Measurements from ENCODE around the gene DOCK1. TPM values are rescaled to one million over a fixed set of nuclear protein-coding genes. Genes with fewer than 3 reads are reported as not detected.
A peak's percentile ranks its signal among the peaks of the same experiment; 100 is the strongest.
"Not testable (repeated sequence)": the region's sequence is repeated elsewhere in the genome, so short reads cannot be mapped to it uniquely, and the experiment has no call there.

The DOCK1 gene
- total and polyA plus RNA-seq, 4 donors: 10.9 to 82.6 (median 43.3) TPM

GRCh38 chr10:127293640-127294039 lies 388.4 kb downstream of the DOCK1 start:
- ATAC-seq (ENCODE audit: low FRiP score): peak; percentile 11
- intact Hi-C loops (cut with DNase I): no loop called here

DNA sequence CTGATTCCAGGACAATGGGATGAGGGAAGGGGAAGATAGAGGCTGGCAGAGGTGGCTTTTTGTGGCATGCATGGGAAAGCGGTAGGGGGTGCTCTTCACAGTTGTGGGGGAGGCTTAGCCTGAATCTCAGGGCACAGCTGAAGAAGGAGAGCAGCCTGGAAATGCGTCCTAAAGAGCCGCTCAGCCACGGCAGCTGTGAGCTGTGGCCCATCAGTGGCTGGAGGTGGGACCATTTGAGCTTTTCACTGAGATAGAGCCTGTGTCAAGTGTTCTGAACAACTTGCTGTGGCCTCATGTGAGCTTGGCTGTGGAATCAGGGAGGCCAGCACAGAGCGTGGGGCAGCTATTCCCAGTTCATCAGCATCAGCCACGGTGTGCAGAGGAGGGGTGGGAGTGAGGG lies 391.5 kb downstream of the DOCK1 start:
- Histone ChIP-seq H3K4me3 (ENCODE audit: low read length in 2 of 2) (no peak overlapping the region), H3K4me1 (ENCODE audit: control insufficient read depth in 1 of 2, insufficient read depth in 2 of 2, low read length in 2 of 2) (no peaks in the 10 kb centered on the region), H3K27ac (ENCODE audit: low read depth in 1 of 2, low read length in 2 of 2) (no peak overlapping the region), H3K36me3 (ENCODE audit: control insufficient read depth in 1 of 2, insufficient read depth in 2 of 2, low read length in 1 of 2) (no peaks in the 10 kb centered on the region), H3K27me3 (ENCODE audit: control insufficient read depth in 1 of 2, insufficient read depth in 2 of 2, low read length in 1 of 2) (no peaks in the 10 kb centered on the region), H3K9me3 (ENCODE audit: control insufficient read depth, low read length) (no peaks in the 10 kb centered on the region)
- no peak for ATAC-seq (ENCODE audit: low FRiP score)
- intact Hi-C loops (cut with DNase I): no loop called here
- 95% methylated on average over 6 of the region's 6 CpGs for WGBS, 2 donors
- DNase-seq: no peak

More at GRCh38 chr10:127293640-127294039, 388.4 kb downstream of the DOCK1 start:
- Histone ChIP-seq H3K4me3 (ENCODE audit: low read length in 2 of 2) (no peak overlapping the region), H3K36me3 (ENCODE audit: control insufficient read depth in 1 of 2, insufficient read depth in 2 of 2, low read length in 1 of 2) (no peaks in the 10 kb centered on the region), H3K27ac (ENCODE audit: low read depth in 1 of 2, low read length in 2 of 2) (no peak overlapping the region), H3K4me1 (ENCODE audit: control insufficient read depth in 1 of 2, insufficient read depth in 2 of 2, low read length in 2 of 2) (no peaks in the 10 kb centered on the region), H3K27me3 (ENCODE audit: control insufficient read depth in 1 of 2, insufficient read depth in 2 of 2, low read length in 1 of 2) (no peaks in the 10 kb centered on the region), H3K9me3 (ENCODE audit: control insufficient read depth, low read length) (no peaks in the 10 kb centered on the region)
- WGBS, 2 donors: 95 to 97% methylated on average over 8 of the region's 8 CpGs
- no peak for DNase-seq

- intact Hi-C loops (cut with DNase I): no loop called here
- DNase-seq (no peak), ATAC-seq (ENCODE audit: low FRiP score) (no peak)
- Histone ChIP-seq H3K4me3 (ENCODE audit: low read length in 2 of 2) (no peak overlapping the region), H3K27me3 (ENCODE audit: control insufficient read depth in 1 of 2, insufficient read depth in 2 of 2, low read length in 1 of 2) (no peaks in the 10 kb centered on the region), H3K27ac (ENCODE audit: low read depth in 1 of 2, low read length in 2 of 2) (no peak overlapping the region), H3K36me3 (ENCODE audit: control insufficient read depth in 1 of 2, insufficient read depth in 2 of 2, low read length in 1 of 2) (no peaks in the 10 kb centered on the region), H3K4me1 (ENCODE audit: control insufficient read depth in 1 of 2, insufficient read depth in 2 of 2, low read length in 2 of 2) (no peaks in the 10 kb centered on the region), H3K9me3 (ENCODE audit: control insufficient read depth, low read length) (no peaks in the 10 kb centered on the region)
- 77 to 83% methylated on average over 4 of the region's 4 CpGs for WGBS, 2 donors
Observed at GRCh38 chr10:127298381-127298780, 393.2 kb downstream of the DOCK1 start.

DNA sequence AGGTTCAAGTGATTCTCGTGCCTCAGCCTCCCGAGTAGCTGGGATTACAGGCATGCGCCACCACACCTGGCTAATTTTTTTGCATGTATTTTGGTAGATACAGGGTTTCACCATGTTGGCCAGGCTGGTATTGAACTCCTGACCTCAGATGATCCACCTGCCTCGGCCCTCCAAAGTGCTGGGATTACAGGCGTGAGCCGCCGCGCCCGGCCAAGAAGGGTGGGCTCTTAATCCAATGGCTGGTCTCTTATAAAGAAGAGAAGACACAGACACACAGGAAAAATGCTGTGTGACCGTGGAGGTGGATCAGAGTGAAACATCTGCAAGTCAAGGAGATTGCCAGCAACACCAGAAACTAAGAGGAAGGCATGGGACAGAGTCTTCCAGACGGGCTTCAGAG lies 394.0 kb downstream of the DOCK1 start:
- 97 to 98% methylated on average over 11 of the region's 11 CpGs for WGBS, 2 donors
- H3K9me3 ChIP-seq (ENCODE audit: control insufficient read depth, low read length); H3K4me1 ChIP-seq (ENCODE audit: control insufficient read depth in 1 of 2, insufficient read depth in 2 of 2, low read length in 2 of 2); H3K36me3 ChIP-seq (ENCODE audit: control insufficient read depth in 1 of 2, insufficient read depth in 2 of 2, low read length in 1 of 2); DNase-seq; intact Hi-C loops (cut with DNase I); H3K27me3 ChIP-seq (ENCODE audit: control insufficient read depth in 1 of 2, insufficient read depth in 2 of 2, low read length in 1 of 2); H3K4me3 ChIP-seq (ENCODE audit: low read length in 2 of 2); ATAC-seq (ENCODE audit: low FRiP score); H3K27ac ChIP-seq (ENCODE audit: low read depth in 1 of 2, low read length in 2 of 2): not testable (repeated sequence)

DNA sequence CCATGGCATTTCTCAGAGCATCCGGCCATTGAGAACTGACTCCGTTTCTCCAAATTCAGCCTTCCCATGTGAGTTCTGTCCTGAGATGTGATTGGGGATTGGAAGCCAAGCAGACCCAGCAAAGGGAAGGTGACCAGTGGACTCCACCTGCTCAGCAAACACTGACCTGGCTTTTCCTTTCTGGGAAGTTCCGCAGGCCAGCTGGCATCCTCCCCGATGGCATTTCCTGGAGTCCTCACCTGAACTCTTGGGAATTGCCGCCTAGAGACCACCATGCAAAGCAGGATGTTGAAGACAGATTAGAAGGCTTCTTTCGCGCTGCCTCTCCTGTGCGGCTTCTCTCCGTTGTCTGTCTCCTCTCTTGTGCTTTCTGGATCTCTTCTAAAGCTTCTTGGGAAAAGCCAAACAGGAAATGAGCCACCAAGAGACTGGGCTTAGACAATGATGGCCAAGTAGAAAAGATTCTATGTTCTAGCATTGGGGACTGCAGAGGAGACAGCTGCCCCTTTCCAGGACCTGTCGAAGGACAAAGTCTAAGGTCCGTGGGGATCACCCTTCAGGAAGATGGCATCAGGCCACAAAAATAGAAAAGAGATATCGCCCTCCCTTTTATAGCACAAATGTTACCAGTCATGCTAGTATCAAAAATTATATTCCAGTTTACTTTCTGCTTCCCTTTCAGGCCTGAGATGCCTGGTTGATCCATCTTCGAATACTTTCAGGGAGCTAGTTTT lies 394.9 kb downstream of the DOCK1 start:
- intact Hi-C loops (cut with DNase I): no loop called here
- WGBS, 2 donors: 87 to 88% methylated on average over 13 of the region's 13 CpGs
- no peaks in the 10 kb centered on the region for H3K9me3 ChIP-seq (ENCODE audit: control insufficient read depth, low read length)
- no peak overlapping the region for H3K27ac ChIP-seq (ENCODE audit: low read depth in 1 of 2, low read length in 2 of 2)
- no peaks in the 10 kb centered on the region for H3K27me3 ChIP-seq (ENCODE audit: control insufficient read depth in 1 of 2, insufficient read depth in 2 of 2, low read length in 1 of 2)
- no peak overlapping the region for H3K4me3 ChIP-seq (ENCODE audit: low read length in 2 of 2)
- no peak for DNase-seq
- H3K36me3 ChIP-seq (ENCODE audit: control insufficient read depth in 1 of 2, insufficient read depth in 2 of 2, low read length in 1 of 2): no peaks in the 10 kb centered on the region
- H3K4me1 ChIP-seq (ENCODE audit: control insufficient read depth in 1 of 2, insufficient read depth in 2 of 2, low read length in 2 of 2): no peaks in the 10 kb centered on the region
- no peak for ATAC-seq (ENCODE audit: low FRiP score)

- intact Hi-C loops (cut with DNase I): no loop called here
Observed at GRCh38 chr10:127300868-127301321, 395.7 kb downstream of the DOCK1 start.

DNA sequence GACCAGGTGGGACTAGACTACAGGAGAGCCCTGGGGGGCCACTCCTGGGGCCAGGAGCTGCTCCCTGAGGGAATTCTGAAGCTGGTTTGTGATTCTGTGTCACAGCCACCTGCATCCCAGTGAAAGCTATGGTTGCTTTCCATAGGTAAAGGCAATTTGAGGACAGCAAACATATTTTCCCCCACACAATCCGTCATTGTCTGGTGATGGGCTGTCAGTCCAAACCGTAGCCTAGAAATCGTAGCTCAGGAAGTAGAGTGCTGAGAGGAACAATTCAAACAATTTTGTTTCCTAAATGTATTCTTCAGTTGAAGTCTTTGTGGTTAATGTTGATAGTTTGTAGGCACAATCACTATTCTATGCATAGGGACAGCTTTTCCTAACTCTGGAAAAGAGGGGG lies 397.1 kb downstream of the DOCK1 start:
- no peak for ATAC-seq (ENCODE audit: low FRiP score)
- H3K27ac ChIP-seq (ENCODE audit: low read depth in 1 of 2, low read length in 2 of 2): no peak overlapping the region
- no peaks in the 10 kb centered on the region for H3K4me1 ChIP-seq (ENCODE audit: control insufficient read depth in 1 of 2, insufficient read depth in 2 of 2, low read length in 2 of 2)
- no peaks in the 10 kb centered on the region for H3K27me3 ChIP-seq (ENCODE audit: control insufficient read depth in 1 of 2, insufficient read depth in 2 of 2, low read length in 1 of 2)
- intact Hi-C loops (cut with DNase I): no loop called here
- DNase-seq: no peak
- no peaks in the 10 kb centered on the region for H3K9me3 ChIP-seq (ENCODE audit: control insufficient read depth, low read length)
- no peak overlapping the region for H3K4me3 ChIP-seq (ENCODE audit: low read length in 2 of 2)
- H3K36me3 ChIP-seq (ENCODE audit: control insufficient read depth in 1 of 2, insufficient read depth in 2 of 2, low read length in 1 of 2): no peaks in the 10 kb centered on the region
- 79 to 80% methylated on average over 3 of the region's 3 CpGs for WGBS, 2 donors

More at GRCh38 chr10:127300868-127301321, 395.7 kb downstream of the DOCK1 start:
- no peak for DNase-seq
- H3K9me3 ChIP-seq (ENCODE audit: control insufficient read depth, low read length): no peaks in the 10 kb centered on the region
- H3K4me1 ChIP-seq (ENCODE audit: control insufficient read depth in 1 of 2, insufficient read depth in 2 of 2, low read length in 2 of 2): no peaks in the 10 kb centered on the region
- no peak overlapping the region for H3K27ac ChIP-seq (ENCODE audit: low read depth in 1 of 2, low read length in 2 of 2)
- no peaks in the 10 kb centered on the region for H3K36me3 ChIP-seq (ENCODE audit: control insufficient read depth in 1 of 2, insufficient read depth in 2 of 2, low read length in 1 of 2)
- no peaks in the 10 kb centered on the region for H3K27me3 ChIP-seq (ENCODE audit: control insufficient read depth in 1 of 2, insufficient read depth in 2 of 2, low read length in 1 of 2)
- no peak for ATAC-seq (ENCODE audit: low FRiP score)
- H3K4me3 ChIP-seq (ENCODE audit: low read length in 2 of 2): no peak overlapping the region
- 90 to 92% methylated on average over 11 of the region's 11 CpGs for WGBS, 2 donors

- H3K27ac ChIP-seq (ENCODE audit: low read depth in 1 of 2, low read length in 2 of 2): no peak overlapping the region
- intact Hi-C loops (cut with DNase I): no loop called here
- 83 to 91% methylated on average over 2 of the region's 2 CpGs for WGBS, 2 donors
- H3K27me3 ChIP-seq (ENCODE audit: control insufficient read depth in 1 of 2, insufficient read depth in 2 of 2, low read length in 1 of 2): no peaks in the 10 kb centered on the region
- no peaks in the 10 kb centered on the region for H3K4me1 ChIP-seq (ENCODE audit: control insufficient read depth in 1 of 2, insufficient read depth in 2 of 2, low read length in 2 of 2)
- no peaks in the 10 kb centered on the region for H3K36me3 ChIP-seq (ENCODE audit: control insufficient read depth in 1 of 2, insufficient read depth in 2 of 2, low read length in 1 of 2)
- DNase-seq: no peak
- H3K4me3 ChIP-seq (ENCODE audit: low read length in 2 of 2): no peak overlapping the region
- no peak for ATAC-seq (ENCODE audit: low FRiP score)
- no peaks in the 10 kb centered on the region for H3K9me3 ChIP-seq (ENCODE audit: control insufficient read depth, low read length)
Observed at GRCh38 chr10:127303105-127303504, 397.9 kb downstream of the DOCK1 start.

- Histone ChIP-seq H3K27me3 (ENCODE audit: control insufficient read depth in 1 of 2, insufficient read depth in 2 of 2, low read length in 1 of 2) (no peaks in the 10 kb centered on the region), H3K9me3 (ENCODE audit: control insufficient read depth, low read length) (no peaks in the 10 kb centered on the region), H3K4me1 (ENCODE audit: control insufficient read depth in 1 of 2, insufficient read depth in 2 of 2, low read length in 2 of 2) (no peaks in the 10 kb centered on the region), H3K27ac (ENCODE audit: low read depth in 1 of 2, low read length in 2 of 2) (no peak overlapping the region), H3K4me3 (ENCODE audit: low read length in 2 of 2) (no peak overlapping the region), H3K36me3 (ENCODE audit: control insufficient read depth in 1 of 2, insufficient read depth in 2 of 2, low read length in 1 of 2) (no peaks in the 10 kb centered on the region)
- 91 to 93% methylated on average over 8 of the region's 8 CpGs for WGBS, 2 donors
- intact Hi-C loops (cut with DNase I): no loop called here
- DNase-seq (no peak), ATAC-seq (ENCODE audit: low FRiP score) (no peak)
Observed at GRCh38 chr10:127303746-127304145, 398.5 kb downstream of the DOCK1 start.
